ENCODE data around the gene HSFX1. TPM values are rescaled to one million over a fixed set of nuclear protein-coding genes. Genes with fewer than 3 reads are reported as not detected.
"Not testable (repeated sequence)": the region's sequence is repeated elsewhere in the genome, so short reads cannot be mapped to it uniquely, and the experiment has no call there.

Gene HSFX1
- total RNA-seq, 1 experiment from 2014 or later: 0.55 TPM

DNA sequence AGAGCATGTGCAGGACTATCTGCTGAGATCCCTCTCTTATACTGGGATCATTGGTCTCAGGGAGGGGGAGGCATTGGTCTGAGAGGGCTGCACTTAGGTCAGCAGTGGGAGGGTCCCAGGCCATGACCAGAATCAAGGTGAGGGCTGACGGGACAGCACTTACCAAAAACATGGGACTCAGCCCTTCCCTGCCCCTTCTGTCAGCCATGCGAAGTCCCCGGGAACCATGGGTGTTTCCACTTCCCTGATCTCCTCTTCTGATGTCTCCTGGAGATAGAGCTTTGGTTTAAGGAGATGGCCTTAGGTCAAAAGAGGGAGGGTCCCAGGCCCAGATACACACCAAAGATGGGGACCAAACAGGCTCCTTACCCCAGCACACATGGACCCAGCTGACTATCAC lies 12.9 kb upstream of the HSFX1 start:
- Histone ChIP-seq H3K4me2 (ENCODE audit: insufficient read depth, insufficient read length, low read length) (no peak overlapping the region), H3K18ac (ENCODE audit: insufficient read length, low read depth, low read length) (no peak overlapping the region), H2BK20ac (ENCODE audit: low read depth, low read length, poor library complexity, severe bottlenecking) (no peak overlapping the region), H3K27me3 (ENCODE audit: insufficient read depth, low read length) (no peaks in the 10 kb centered on the region), H4K8ac (replicated peaks; ENCODE audit: insufficient read length, low read depth, low read length) (no peak overlapping the region), H2BK120ac (ENCODE audit: low read depth, low read length, poor library complexity, severe bottlenecking) (no peak overlapping the region), H2AK5ac (ENCODE audit: insufficient read length, low read length) (no peak overlapping the region), H3K79me1 (ENCODE audit: insufficient read depth, low read depth, low read length, poor library complexity, severe bottlenecking) (no peaks in the 10 kb centered on the region), H4K5ac (ENCODE audit: insufficient read length, low read depth, low read length) (no peak overlapping the region), H3K14ac (ENCODE audit: insufficient read depth, low read length) (no peak overlapping the region), H3K27ac (ENCODE audit: insufficient read length, low read depth, low read length) (no peak overlapping the region), H3K23me2 (ENCODE audit: insufficient read length, low read depth, low read length, poor library complexity, severe bottlenecking) (no peaks in the 10 kb centered on the region), H2BK5ac (ENCODE audit: insufficient read length, low read length) (no peak overlapping the region), H3K23ac (ENCODE audit: insufficient read length, low read depth, low read length) (no peak overlapping the region), H3K9ac (ENCODE audit: extremely low read depth, insufficient read length, low read length) (no peak overlapping the region), H3K79me2 (ENCODE audit: insufficient read depth, low read length) (no peaks in the 10 kb centered on the region), H3K9me3 (ENCODE audit: control insufficient read depth, low read depth, low read length) (peaks cover 23% of the 10 kb centered on the region), H3K4ac (ENCODE audit: low read depth, low read length) (no peak overlapping the region), H4K20me1 (ENCODE audit: control insufficient read depth, insufficient read depth, insufficient read length) (no peaks in the 10 kb centered on the region), H2BK15ac (ENCODE audit: low read depth, low read length) (no peak overlapping the region), H2AFZ (ENCODE audit: low read length) (no peak overlapping the region), H3K56ac (ENCODE audit: insufficient read length, low read depth, low read length) (no peak overlapping the region), H2BK12ac (ENCODE audit: insufficient read length, low read depth, low read length) (no peak overlapping the region), H3K4me1 (ENCODE audit: insufficient read depth, low read length) (no peaks in the 10 kb centered on the region), H3T11ph (ENCODE audit: low read length) (no peak overlapping the region), H4K91ac (ENCODE audit: insufficient read length, low read depth, low read length) (no peak overlapping the region)
- Mint-ChIP-seq H3K27me3 (ENCODE audit: low read depth) (peaks cover 9% of the 10 kb centered on the region), H3K9me3 (peaks cover 68 to 70% of the 10 kb centered on the region in 2 experiments), H3K27ac (no peak overlapping the region; a peak in 1 of 7 replicates), H3K4me1 (no peaks in the 10 kb centered on the region), H3K4me3 (no peak overlapping the region), H3K36me3 (ENCODE audit: insufficient read depth in 1 of 3, low read depth in 3 of 3) (peaks cover 0 to 5% (median 0%) of the 10 kb centered on the region in 3 experiments; a peak in 3 of 7 replicates)
- DNase-seq: no peak
- WGBS (ENCODE audit: extremely low coverage, insufficient read length, low lambda C conversion rate): no CpG with 5 or more reads among the region's 3 CpGs
- TF ChIP-seq, protein P1, sequence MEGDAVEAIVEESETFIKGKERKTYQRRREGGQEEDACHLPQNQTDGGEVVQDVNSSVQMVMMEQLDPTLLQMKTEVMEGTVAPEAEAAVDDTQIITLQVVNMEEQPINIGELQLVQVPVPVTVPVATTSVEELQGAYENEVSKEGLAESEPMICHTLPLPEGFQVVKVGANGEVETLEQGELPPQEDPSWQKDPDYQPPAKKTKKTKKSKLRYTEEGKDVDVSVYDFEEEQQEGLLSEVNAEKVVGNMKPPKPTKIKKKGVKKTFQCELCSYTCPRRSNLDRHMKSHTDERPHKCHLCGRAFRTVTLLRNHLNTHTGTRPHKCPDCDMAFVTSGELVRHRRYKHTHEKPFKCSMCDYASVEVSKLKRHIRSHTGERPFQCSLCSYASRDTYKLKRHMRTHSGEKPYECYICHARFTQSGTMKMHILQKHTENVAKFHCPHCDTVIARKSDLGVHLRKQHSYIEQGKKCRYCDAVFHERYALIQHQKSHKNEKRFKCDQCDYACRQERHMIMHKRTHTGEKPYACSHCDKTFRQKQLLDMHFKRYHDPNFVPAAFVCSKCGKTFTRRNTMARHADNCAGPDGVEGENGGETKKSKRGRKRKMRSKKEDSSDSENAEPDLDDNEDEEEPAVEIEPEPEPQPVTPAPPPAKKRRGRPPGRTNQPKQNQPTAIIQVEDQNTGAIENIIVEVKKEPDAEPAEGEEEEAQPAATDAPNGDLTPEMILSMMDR (conservative IDR thresholded peaks at IDR 0.05): no peak

DNA sequence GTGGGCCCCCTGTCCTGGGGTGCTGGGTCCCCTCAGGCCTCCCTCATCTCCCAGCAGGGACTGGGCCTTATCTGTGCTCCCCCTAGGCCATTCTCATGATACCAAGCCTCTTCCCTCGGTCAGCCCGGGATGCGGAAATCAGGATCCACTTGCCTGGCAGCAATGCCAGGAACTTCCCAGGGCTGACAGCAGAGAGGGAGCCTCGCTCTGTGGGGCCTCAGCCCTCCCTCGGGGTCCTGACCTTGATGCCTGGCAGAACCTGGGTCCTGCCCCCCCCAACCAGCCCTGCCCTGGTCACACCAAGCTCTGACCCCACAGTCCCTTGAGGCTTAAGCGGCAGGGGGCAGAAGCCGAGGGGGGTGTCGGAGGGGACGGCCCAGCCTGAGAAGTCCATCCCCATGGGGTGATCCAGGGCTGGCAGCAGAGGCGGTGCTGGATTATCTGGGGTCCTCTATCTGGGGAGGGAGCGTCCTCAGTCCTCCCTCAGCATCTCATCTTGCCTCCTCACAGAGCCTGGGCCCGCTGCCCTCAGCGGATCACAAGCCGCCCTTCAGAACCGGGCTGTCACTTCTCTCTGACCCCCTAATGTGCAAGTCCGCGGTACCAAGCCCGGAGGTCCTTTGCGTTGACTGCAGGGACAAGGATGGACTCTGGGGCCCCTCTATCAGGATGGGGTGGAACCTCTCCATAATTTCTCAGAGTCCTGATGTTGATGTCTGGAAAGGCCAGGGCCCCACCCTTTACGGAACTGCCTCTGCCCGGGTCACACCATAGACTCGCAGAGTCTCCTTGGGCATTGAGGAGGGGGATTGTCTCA lies 11.8 kb upstream of the HSFX1 start:
- not testable (repeated sequence) for H4K8ac ChIP-seq (replicated peaks; ENCODE audit: insufficient read length, low read depth, low read length); H3T11ph ChIP-seq (ENCODE audit: low read length); H3K27me3 ChIP-seq (ENCODE audit: insufficient read depth, low read length); H4K5ac ChIP-seq (ENCODE audit: insufficient read length, low read depth, low read length); H3K18ac ChIP-seq (ENCODE audit: insufficient read length, low read depth, low read length); H3K36me3 Mint-ChIP-seq (ENCODE audit: insufficient read depth in 1 of 3, low read depth in 3 of 3); H2BK15ac ChIP-seq (ENCODE audit: low read depth, low read length); H3K23ac ChIP-seq (ENCODE audit: insufficient read length, low read depth, low read length); H3K14ac ChIP-seq (ENCODE audit: insufficient read depth, low read length); H2BK120ac ChIP-seq (ENCODE audit: low read depth, low read length, poor library complexity, severe bottlenecking); DNase-seq; H3K79me1 ChIP-seq (ENCODE audit: insufficient read depth, low read depth, low read length, poor library complexity, severe bottlenecking); H3K27ac ChIP-seq (ENCODE audit: insufficient read length, low read depth, low read length); H2BK12ac ChIP-seq (ENCODE audit: insufficient read length, low read depth, low read length); H2AFZ ChIP-seq (ENCODE audit: low read length); H3K4me3 Mint-ChIP-seq; H3K23me2 ChIP-seq (ENCODE audit: insufficient read length, low read depth, low read length, poor library complexity, severe bottlenecking); H3K4me1 Mint-ChIP-seq; H2BK5ac ChIP-seq (ENCODE audit: insufficient read length, low read length); H3K56ac ChIP-seq (ENCODE audit: insufficient read length, low read depth, low read length); H3K4me1 ChIP-seq (ENCODE audit: insufficient read depth, low read length); H2BK20ac ChIP-seq (ENCODE audit: low read depth, low read length, poor library complexity, severe bottlenecking); H3K27me3 Mint-ChIP-seq (ENCODE audit: low read depth); H3K27ac Mint-ChIP-seq; H4K20me1 ChIP-seq (ENCODE audit: control insufficient read depth, insufficient read depth, insufficient read length); H3K4ac ChIP-seq (ENCODE audit: low read depth, low read length); H3K4me2 ChIP-seq (ENCODE audit: insufficient read depth, insufficient read length, low read length); H3K79me2 ChIP-seq (ENCODE audit: insufficient read depth, low read length); H4K91ac ChIP-seq (ENCODE audit: insufficient read length, low read depth, low read length); H3K9ac ChIP-seq (ENCODE audit: extremely low read depth, insufficient read length, low read length); H2AK5ac ChIP-seq (ENCODE audit: insufficient read length, low read length)
- H3K9me3 Mint-ChIP-seq: peaks cover 62 to 64% of the 10 kb centered on the region in 2 experiments
- peaks cover 21% of the 10 kb centered on the region for H3K9me3 ChIP-seq (ENCODE audit: control insufficient read depth, low read depth, low read length)
- WGBS (ENCODE audit: extremely low coverage, insufficient read length, low lambda C conversion rate): no CpG with 5 or more reads among the region's 22 CpGs

All from H9 (cell line).